B cell (primary cell): Measurements from ENCODE around the gene BICDL2.

Experiments
- CTCF ChIP-seq: fragments of 200-600 bp; IDR thresholded peaks from one replicate; pipeline ENCODE4 v1.8.0; 2022; ENCODE audit warnings: antibody characterized with exemption, mild to moderate bottlenecking
- EZH2 ChIP-seq: IDR thresholded peaks from 2 replicates; pipeline ENCODE4 v1.6.1; 2012; ENCODE audit warnings: borderline replicate concordance, low read depth, mild to moderate bottlenecking, moderate library complexity, low read length; ENCODE audit not compliant: insufficient read depth, poor library complexity, severe bottlenecking

DNA sequence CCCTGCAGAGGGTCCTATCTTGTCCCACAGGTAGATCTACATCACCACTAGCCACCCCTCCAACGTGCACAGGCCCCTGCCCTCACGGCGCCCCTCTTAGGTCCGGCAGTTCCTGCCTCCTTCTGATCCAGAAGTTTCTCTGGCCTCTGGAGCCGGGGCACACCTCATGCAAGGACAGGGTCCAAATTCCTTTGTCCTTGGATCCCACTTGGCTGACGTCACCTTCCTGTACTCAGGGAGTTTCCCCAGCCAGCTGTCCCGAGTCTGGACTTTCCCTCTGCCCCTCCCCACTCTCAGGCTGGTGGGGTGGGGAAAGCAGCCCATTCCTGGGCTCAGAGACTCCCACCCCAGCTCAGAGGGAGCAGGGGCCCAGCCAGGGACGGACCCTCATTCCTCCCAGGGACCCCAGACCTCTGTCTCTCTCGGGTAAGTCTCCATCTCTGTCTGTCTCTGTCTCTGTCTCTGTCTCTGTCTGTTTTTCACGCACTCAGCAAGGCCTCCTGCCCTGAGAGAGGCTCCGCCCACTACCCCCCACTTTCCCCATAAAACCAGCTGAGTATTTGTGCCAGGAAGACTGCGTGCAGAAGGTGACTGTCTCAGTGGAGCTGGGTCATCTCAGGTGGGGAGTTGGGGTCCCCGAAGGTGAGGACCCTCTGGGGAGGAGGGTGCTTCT is 28.5 kb upstream of the BICDL2 start, which contains the start of gene IL32:
- TF ChIP-seq CTCF (no peak), EZH2 (no peak)
